Activated T-helper 1 cell treated with Interleukin-2 at 50 U/mL for 16 hours (primary cell): ENCODE measurements around the gene PPEF1.

ENCODE experiments used
- DNase-seq: peaks from one replicate; pipeline ENCODE4 v3.0.0-alpha.2; 2020; ENCODE audit warnings: low read depth

The PPEF1 gene, protein sequence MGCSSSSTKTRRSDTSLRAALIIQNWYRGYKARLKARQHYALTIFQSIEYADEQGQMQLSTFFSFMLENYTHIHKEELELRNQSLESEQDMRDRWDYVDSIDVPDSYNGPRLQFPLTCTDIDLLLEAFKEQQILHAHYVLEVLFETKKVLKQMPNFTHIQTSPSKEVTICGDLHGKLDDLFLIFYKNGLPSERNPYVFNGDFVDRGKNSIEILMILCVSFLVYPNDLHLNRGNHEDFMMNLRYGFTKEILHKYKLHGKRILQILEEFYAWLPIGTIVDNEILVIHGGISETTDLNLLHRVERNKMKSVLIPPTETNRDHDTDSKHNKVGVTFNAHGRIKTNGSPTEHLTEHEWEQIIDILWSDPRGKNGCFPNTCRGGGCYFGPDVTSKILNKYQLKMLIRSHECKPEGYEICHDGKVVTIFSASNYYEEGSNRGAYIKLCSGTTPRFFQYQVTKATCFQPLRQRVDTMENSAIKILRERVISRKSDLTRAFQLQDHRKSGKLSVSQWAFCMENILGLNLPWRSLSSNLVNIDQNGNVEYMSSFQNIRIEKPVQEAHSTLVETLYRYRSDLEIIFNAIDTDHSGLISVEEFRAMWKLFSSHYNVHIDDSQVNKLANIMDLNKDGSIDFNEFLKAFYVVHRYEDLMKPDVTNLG

DNA sequence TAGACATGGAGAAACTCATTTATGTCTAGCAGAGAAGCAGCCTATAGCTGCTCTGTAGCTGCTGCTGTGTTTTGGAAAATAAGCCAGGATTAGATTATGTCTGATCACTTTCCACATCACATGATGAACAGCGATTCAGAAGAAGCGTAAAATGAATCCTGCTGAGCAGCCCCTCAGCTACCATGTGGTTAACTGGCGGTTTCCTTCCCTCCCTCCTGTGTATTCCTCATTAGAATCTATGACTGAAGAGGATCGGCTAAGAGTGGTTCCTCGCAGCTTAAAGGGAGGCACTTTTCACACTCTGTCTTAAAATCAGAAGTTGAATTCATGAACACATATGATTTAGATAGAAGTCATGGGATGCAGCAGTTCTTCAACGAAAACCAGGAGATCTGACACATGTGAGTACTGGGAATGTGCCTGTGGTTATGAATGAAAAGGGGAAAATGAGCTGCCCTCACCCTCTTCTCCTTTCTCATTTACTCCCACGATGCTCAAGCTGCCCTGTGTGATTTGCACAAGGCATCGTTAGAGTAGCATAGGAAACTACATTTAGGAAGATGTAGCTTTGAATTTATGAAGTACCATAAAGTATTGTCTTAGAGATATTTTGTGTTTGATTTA, at the start of gene PPEF1:
Gene PPEF1 (plus strand): TSS at position 220 of the 624 bp plus-strand sequence. CDS start 136 bp downstream, at position 356.
- DNase-seq, result no peak

DNA sequence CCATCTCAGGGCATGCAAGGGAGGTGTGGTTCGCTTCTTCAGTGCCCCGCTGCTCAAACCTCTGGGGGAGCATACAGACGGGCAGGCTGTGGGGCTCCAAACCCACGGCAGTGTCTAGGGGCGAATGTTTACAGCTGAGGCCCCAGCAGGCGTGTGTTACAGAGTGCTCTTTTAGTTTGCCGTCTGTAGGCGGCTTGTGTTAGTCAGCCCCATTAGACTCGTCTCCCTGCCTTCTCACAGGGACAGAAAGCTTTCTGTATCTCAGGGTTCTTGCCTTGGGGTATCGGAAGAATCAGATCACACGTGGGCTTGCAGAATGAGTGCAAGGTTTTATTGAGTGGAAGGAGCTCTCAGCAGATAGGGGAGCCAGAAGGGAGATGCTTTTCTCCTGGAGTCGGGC, 46.2 kb upstream of the PPEF1 start:
- DNase-seq, result no peak

DNA sequence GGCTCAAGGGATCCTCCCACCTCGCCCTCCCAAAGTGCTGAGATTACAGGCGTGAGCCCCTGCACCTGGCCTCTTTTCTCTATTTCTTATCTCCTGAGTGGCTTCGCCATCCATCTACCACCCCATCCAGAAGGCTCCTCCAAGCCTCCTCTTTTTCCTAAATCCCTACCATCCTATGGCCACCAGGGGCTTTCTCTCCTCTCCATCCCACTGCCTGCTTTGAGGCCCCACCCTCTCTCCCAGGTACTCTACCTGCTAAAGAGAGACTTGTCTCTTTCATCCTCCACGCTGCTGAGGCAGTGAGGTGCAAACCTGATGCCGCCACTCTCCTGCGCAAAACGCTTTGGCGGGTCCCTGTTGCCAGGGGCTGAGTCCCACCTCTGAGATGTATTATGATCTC, 42.5 kb upstream of the PPEF1 start:
- DNase-seq, result no peak

DNA sequence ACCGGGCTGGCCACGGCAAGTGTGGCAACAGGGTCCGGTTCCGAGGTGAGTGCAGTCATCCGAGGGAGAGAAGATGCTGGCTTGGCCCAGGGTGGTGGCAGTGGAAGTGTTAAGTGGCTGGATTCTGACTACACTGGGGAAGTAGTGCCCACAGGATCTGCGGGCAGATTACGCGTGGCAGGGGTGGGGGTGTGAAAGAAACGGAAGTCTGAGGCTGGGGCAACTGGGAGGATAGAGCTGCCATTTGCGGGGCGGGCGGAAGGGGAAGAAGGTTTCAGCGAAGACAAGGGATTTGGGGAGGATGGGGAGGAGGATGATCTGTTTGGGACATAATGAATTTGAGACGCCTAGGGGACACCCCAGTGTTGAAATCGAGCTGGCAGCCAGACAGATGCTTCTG, 40.8 kb upstream of the PPEF1 start:
- DNase-seq, result no peak

DNA sequence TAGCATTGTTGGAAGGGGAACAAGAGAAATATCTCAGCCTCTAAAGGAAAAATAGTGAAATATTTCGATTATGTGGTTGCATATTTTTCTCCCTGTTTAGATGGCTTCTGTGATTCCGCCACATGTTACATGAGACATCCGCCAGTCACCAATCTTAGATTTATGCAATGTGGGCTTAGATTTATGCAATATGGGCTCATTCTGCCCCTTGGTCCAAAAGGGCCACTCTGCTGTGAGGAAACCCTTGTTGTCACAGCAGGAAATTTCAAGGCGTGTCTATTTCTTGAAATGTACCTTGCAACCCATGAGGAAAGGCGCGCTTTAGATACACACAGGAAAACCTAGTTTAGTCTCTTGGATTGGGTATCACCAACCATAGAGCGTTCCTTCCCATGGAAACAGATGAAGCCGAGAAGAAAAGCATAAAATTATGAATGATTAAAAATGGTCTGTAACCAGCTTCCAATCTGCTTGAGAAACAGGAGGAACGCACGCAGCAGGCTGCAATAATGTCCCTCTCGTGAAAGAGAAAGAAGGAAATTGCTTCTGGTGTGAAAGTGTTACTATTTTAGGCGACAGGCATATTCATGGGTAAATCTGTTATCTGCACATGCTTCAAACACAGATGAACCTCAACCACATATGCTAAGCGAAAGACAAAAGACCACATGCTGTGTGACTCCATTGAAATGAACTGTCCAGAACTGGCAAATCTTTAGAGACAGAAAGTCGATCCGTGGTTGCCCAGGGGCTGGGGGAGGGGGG, 39.2 kb upstream of the PPEF1 start:
- DNase-seq, result no peak

DNA sequence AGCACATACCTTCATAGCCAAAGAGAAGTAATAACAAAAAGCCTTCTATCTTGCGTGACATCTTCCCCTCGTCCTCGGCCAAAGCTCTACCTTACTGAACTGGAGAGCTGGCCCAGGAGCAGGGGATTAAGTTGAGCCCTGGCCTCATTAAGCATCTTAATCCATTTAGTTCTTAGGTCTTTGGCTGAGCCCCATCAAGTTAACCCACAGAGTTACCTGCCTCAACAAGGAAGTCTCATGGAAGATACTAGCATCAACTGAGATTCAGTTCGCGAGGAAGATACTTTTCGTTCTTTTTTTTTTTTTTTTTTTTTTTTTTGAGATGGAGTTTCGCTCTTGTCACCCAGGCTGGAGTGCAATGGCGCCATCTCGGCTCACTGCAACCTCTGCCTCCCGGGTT, 35.4 kb upstream of the PPEF1 start, which contains the start of gene RS1:
Gene RS1 (minus strand): TSS at position 101 of the 400 bp plus-strand sequence. CDS start 40 bp downstream, at position 61.
- no peak for DNase-seq

DNA sequence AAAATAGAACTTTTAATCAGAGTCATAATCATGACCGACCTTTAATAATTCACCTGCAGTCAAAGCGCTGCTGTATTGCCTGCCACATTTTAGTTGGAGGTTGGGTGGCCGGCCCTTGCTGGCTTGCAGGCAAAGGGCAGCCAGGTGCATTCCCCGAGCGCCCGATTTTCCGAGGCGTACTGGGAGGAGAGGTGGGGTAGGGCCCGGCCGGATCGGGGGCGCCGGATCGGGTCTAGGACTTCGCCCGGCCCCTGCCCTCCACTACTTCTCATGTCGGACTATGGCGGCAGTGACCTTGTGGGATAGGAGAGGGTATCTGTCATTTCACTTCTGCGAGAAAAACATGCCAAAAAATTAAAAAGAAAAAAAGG, 33.0 kb upstream of the PPEF1 start:
- no peak for DNase-seq

DNA sequence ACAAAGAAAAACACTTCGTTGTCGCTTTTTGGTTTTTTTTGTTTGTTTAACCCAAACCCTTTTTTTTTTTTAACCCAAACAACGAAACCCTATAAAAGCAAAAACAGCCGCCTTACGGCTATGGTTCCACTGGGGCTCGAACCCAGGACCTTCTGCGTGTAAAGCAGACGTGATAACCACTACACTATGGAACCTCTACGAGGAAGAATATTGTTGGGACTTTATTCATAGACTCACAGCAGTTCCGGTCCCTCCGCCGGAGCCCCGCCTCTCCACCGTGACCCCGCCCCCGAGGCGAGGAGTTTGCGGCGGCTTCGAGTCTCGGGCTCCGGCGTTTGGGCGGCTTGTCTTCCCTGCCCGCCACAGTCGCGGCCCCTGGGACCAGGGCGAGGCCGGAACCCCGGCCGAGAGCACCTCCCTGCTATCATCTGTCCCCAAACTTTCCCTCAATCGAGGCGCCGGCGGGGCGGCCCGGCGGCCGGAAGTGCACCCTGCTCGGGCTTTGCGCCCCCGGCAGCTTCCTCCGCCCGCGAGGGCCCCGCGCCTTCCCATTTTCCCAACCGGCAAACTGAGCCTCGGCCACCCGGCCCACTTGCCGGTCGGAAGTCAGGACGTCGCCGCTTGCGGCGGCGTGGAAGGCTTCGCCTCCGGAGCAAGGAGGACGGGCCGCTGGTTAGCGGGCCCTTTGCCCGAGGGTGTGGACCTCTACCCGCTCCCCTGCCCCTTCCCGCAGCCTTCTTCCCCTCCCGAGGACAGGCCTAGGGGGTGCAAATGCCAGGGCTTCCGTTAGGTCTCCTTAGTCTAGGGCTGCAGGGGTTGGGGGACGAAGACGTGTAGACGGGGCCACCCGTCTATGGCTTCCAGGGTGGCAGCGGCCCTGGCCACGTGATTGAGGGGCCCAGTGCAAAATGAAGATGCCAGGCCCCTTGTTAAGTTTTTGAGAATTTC, 32.4 kb upstream of the PPEF1 start:
- peak; percentile 63 for DNase-seq

DNA sequence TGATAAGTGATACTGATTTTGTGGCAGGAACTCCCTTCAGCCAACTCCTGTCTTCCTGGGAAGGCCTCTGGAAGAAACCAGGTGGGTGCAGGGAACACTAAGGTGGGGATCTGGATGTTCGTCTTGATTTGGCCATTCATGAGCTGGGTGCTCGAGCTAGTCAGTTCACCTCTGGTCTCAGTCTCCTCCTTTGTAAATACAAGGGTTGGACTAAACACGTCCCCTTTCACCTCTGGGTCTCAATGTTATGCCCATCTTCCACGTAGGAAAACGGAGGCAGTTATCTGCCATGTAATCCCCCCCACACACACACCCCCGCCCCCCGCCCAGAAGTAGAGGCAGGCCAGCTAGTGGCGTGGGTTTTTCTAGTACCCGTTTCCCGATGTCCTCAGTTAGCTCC, 31.4 kb upstream of the PPEF1 start:
- no peak for DNase-seq

DNA sequence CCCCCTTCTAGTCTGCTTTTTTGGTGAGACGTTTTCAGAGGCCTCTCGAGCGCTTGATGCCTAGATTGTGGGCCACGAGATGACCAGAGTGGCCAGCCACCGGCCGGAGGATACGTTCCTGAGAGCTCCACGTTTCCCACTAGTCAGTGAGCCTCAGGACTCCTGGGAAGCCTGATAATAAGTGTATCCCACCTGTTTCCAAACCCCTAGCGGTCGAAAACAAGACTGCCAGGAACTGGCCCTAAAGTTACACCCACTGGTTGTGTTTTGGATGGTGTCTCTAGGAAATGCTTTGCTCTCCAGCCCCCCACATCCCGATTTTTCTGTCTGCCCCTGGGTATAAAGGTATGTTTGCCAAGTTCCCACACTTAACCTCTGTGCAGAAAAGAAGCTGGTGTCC, 31.0 kb upstream of the PPEF1 start:
- no peak for DNase-seq

DNA sequence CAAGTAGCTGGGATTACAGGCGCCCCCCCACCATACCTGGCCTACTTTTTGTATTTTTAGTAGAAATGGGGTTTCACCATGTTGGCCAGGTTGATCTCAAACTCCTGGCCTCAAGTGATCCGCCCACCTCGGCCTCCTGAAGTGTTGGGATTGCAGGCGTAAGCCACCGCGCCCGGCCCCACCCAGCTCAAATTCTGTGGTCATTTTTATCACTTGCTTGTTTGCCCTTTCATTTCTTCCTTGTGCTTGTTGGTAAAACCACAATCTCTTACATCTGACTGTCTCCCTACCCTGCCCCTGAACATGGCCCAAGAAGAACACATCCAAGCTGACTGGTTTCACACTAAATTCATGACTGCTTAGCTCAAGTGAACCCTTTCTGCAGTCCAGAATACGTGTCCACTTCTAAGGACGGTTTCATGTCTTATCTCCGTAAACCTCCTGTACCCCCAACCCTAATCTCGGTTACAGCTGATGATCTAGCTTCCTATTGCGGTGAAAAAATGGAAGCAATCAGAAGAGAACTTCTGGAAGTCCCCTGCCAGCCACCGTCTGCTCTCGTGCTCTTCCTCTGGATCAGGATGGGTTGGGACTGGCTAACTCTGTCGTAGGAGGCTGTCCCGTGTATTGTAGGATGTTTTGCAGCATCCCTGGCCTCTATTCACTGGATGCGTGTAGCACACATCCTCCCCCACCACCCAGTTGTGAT, 30.1 kb upstream of the PPEF1 start:
- no peak for DNase-seq

DNA sequence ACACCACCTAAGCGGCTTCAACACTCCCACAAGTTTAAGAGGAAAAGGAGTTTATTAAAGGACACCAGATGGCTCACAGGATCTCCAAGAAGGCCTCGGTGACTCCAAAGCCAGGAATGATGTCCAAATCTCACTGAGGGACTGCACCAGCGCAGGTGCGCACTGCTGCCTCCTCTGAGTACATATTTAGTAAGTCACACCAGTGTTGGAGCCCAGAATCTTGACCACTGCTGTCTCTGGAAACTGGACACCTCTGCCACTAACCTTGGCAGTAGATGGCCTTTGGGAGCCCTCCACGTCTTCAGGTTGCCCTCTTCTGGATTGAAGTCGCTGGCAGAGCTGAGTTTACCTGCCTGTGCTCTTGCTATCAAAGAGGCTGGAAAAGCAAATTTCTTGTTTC, 25.4 kb upstream of the PPEF1 start:
- DNase-seq, result no peak

DNA sequence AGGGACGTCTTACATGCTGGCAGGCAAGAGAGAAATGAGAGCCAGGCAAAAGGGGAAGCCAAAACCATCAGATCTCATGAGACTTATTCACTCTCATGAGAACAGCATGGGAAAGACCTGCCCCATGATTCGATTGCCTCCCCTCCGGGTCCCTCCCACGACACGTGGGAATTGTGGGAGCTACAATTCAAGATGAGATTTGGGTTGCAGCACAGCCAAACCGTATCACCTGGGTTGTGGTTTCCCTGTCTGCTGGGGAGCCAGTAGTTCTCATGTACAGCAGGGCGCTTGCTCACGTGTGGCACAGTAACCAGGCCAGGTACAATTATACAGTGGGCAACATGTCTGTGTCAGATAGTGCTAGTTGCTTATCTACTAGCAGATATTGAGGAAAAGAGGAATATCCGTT, 24.5 kb upstream of the PPEF1 start:
- no peak for DNase-seq

DNA sequence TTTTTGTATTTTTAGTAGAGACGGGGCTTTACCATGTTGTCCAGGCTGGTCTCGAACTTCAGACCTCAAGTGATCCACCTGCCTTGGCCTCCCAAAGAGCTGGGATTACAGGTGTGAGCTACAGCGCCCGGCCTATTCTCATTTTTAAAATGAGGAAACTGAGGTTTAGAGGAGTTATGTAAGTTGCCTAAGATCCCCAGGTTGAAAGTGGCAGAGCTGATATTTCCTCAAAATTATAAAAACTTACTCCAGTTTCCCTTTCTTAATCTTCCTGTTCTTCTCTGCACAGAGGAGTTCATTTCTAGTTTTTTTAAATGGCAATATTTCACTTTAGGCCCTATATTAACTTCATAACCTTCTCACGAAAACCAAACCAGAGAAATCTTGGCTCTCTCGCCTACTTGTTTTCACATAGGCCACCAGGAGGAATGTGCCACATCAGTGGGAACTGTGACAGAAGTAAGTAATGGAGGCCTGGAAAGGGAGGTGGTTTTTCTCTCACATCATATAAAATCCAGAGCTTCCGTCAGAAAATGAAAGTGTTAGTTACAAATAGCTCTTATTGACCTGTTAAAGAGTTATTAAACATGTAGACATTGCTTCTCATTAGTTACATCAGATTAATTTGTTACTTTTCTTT, 19.5 kb upstream of the PPEF1 start:
- DNase-seq, result no peak

DNA sequence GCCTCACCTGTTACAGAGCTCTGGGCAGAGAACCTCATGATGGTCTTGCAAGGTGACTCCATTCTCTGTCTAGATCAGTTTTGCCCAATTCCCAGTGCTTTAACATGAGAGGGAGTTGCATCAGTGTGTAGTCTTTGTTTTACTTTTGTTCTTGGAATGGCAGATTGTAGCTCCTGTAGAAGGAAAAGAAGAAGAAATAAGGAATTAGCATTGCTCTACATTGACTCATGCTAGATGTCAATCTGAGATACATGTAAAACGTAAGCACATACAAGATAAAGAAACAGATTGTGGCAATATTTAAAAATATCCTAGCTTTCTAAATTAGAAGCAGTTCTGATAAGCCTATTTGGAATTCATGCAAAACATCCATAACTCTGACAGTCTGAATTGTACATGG, 16.0 kb upstream of the PPEF1 start:
- DNase-seq, result no peak

DNA sequence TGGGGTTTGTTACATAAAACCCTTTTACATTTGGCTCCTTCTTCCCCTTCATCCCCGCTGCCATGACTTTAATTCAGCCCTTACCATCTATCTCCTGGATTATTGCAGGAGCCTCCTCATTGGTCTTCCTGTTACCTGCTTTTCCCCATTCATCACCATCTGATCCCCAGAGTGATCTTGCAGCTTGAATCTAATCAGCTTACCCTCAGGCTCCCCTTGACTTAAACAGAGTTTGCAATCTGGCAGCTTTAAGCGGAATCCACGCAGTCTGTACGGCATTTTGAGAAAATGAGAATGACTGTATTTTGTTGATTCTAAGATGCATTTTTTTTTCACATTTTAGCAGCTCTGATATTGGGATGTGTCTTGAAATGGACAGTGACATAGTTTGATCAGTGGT, 14.9 kb upstream of the PPEF1 start:
- no peak for DNase-seq

DNA sequence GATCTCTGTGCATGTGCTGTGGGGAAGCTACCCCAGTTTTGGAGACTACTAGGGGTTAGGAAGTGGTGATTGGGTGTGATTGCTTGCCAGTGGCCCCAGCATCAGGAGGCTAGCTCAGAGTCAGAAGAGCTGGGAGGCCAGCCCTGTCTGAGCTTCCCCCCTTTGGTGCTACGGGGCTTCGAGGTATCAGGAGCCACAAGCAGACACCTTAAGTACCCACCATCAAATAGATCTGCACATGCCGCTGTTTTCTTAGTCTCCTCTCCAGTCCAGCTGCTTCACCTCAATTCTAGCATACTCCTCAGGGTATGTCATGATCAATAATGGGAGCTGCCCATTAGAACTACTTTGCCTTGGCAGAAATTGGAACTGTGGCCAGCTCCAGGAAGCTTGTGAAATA, 10.8 kb upstream of the PPEF1 start:
- no peak for DNase-seq

DNA sequence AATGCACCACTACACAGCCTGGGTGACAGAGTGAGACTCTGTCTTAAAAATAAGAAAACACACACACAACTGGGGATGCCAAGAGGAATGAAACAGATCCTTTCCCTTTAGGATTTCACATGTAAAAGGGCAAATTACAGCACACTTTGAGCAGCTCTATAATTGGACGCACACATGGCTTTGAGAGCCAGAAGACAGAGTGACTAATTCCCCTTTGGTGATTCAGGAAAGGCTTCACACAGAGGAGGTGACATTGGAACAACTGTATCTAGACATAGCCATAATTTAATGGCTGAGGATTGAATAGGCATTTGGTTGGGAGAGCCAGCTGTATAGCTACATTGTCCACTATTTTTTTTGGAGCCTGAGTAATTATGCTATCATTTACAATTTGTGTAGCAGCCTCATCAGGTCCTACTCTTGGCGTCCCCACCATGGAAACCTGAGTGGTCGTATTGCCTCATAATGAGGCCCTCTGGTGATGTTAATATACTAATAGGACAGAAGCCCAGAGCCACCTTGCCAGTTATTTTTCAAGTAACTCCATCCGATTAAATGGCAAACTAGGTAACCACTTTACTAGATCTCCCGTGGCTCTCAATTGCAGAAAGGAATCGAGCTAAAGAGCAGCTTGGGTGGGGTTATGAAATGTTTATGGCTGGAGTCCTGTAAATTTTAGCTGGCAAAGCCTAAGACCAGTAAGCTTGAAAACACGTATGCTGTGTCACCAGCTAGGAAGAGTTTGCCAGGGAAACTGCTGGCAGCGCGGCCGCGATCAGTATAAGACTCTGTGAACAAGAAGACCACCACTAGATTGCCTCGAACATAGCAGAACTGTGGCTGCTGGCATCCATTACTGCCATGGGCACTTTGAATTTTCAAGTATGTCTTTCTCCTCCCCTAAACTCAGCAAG, 8.5 kb upstream of the PPEF1 start:
- DNase-seq, result no peak
